Myometrial cell (primary cell): ENCODE results near the gene KLRC3. TPM values are rescaled to one million over a fixed set of nuclear protein-coding genes. Genes with fewer than 3 reads are reported as not detected.

Source experiments
- total RNA-seq: library from RNA; depleted of rRNA; stranded (reverse); fragments of >200 nt; gene quantifications from 2 replicates; pipeline ENCODE4 v1.2.3, GENCODE V29; 2015

The KLRC3 gene
- total RNA-seq: not detected in 2 replicates

GRCh38 chr12:10420334-10420733 is at the start of gene KLRC3:
TSS of gene KLRC3 (minus strand) at chr12:10420595. CDS start at chr12:10420550, 45 bp downstream.

GRCh38 chr12:10453156-10453555 is 32.8 kb upstream of the KLRC3 start, which contains the start of gene KLRC1:
TSS of gene KLRC1 (minus strand) at chr12:10453377. CDS start at chr12:10451156, 2,221 bp downstream.

DNA sequence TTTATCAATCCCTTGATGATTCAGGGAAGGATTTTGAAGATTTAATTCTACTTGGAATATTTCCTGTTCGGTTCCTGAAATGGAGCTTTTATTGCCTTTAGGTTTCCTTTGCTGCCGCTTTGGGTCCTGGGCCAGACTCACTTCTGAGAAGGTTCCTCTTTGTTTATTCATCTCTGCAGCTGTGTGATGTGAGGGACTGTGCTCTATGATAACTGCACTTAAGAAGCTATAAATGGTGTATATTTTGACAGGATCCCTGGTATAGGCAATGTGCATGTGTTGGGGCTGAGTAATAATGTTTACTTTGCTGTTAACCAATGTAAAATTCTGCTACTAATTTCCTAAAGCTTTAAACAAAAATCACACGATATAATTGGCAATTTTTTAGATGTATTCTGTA is 15.4 kb upstream of the KLRC3 start, which contains the start of gene KLRC2:
Gene KLRC2, minus strand, starts transcription at position 195 of the 400 bp plus-strand sequence. Its CDS starts 24 bp downstream, at position 171.

GRCh38 chr12:10409392-10409791 is 11.0 kb downstream of the KLRC3 start, which contains the start of gene KLRC4:
TSS of gene KLRC4 (minus strand) at chr12:10409757. CDS start at chr12:10409575, 182 bp downstream.

GRCh38 chr12:10389904-10390303 is 30.5 kb downstream of the KLRC3 start, which contains the start of gene KLRK1:
TSS of gene KLRK1 (minus strand) at chr12:10390041. CDS start at chr12:10388810, 1,231 bp downstream.

Other genes starting within 250 kb of the KLRC3 start
- 36.9 and 40.1 TPM in 2 replicates for gene OLR1, start 248.5 kb downstream of the KLRC3 start, total RNA-seq
- 10.4 and 17.4 TPM in 2 replicates for gene TMEM52B, start 241.6 kb downstream of the KLRC3 start, total RNA-seq
- 58.0 and 82.5 TPM in 2 replicates for gene GABARAPL1, start 207.7 kb downstream of the KLRC3 start, total RNA-seq
- under 0.01 TPM in 1 of 2 replicates, not detected in the other for gene KLRD1, start 112.7 kb downstream of the KLRC3 start, total RNA-seq
- not detected in 2 replicates for gene KLRK1, start 30.6 kb downstream of the KLRC3 start, total RNA-seq
- not detected in 2 replicates for gene KLRC4, start 10.8 kb downstream of the KLRC3 start, total RNA-seq
- not detected in 2 replicates for gene KLRC2, start 15.4 kb upstream of the KLRC3 start, total RNA-seq
- not detected in 2 replicates for gene KLRC1, start 32.8 kb upstream of the KLRC3 start, total RNA-seq
- gene EIF2S3B, start 85.3 kb upstream of the KLRC3 start, total RNA-seq: 0.29 and 0.35 TPM in 2 replicates
- gene MAGOHB, start 193.0 kb upstream of the KLRC3 start, total RNA-seq: 20.9 and 22.5 TPM in 2 replicates